SU-DHL-6 (cell line): Measurements from ENCODE around the gene FBXW4.

Source experiments
- H2AFZ ChIP-seq: fragments of 200-600 bp; sonication (generic); 2 replicates; pipeline ENCODE4 v1.6.1; 2014; ENCODE audit warnings: low read depth, mild to moderate bottlenecking, moderate library complexity, mixed read lengths, antibody characterized with exemption, low read length; ENCODE audit not compliant: severe bottlenecking
- H3F3A ChIP-seq: fragments of 200-600 bp; shearing (Covaris generic); 2 replicates; pipeline ENCODE4 v1.6.0; 2016; ENCODE audit warnings: antibody characterized with exemption, mild to moderate bottlenecking; ENCODE audit not compliant: insufficient read depth
- H3K27ac ChIP-seq: fragments of 200-600 bp; sonication (generic); 2 replicates; pipeline ENCODE4 v1.5.1; 2016; ENCODE audit warnings: low read depth, mild to moderate bottlenecking, low read length, moderate library complexity, mixed read lengths
- H3K27me3 ChIP-seq: fragments of 200-600 bp; sonication (generic), shearing (Covaris generic); 2 replicates; pipeline ENCODE4 v1.6.0; 2014; ENCODE audit warnings: mild to moderate bottlenecking, low read length
- H3K36me3 ChIP-seq: fragments of 200-600 bp; sonication (generic); 2 replicates; pipeline ENCODE4 v1.6.1; 2014; ENCODE audit warnings: mild to moderate bottlenecking, low read length, mixed read lengths
- H3K4me2 ChIP-seq: fragments of 300-600, 200-600 bp; shearing (Covaris generic), sonication (generic); 2 replicates; pipeline ENCODE4 v1.6.0; 2014; ENCODE audit warnings: low read length, low read depth, mild to moderate bottlenecking; ENCODE audit not compliant: poor library complexity, severe bottlenecking
- H3K4me3 ChIP-seq: fragments of 200-600 bp; sonication (generic); 2 replicates; pipeline ENCODE4 v1.5.1; 2014; ENCODE audit warnings: antibody characterized with exemption, low read length, mild to moderate bottlenecking, mixed read lengths; ENCODE audit not compliant: insufficient read depth, poor library complexity, severe bottlenecking
- H3K79me2 ChIP-seq: fragments of 200-600 bp; sonication (generic); 2 replicates; pipeline ENCODE4 v1.6.1; 2014; ENCODE audit warnings: mild to moderate bottlenecking, low read length, moderate library complexity; ENCODE audit not compliant: insufficient read depth
- H3K9ac ChIP-seq: fragments of 200-600 bp; sonication (generic); 2 replicates; pipeline ENCODE4 v1.7.0; 2014; ENCODE audit warnings: mild to moderate bottlenecking, low read length
- H3K9me2 ChIP-seq: fragments of 200-600 bp; sonication (generic); replicated peaks from 2 replicates; pipeline ENCODE4 v1.6.1; 2014; ENCODE audit warnings: low read length; ENCODE audit not compliant: insufficient read depth
- H3K9me3 ChIP-seq: fragments of 200-600 bp; sonication (generic); 2 replicates; pipeline ENCODE4 v1.6.1; 2014; ENCODE audit warnings: low read length, mixed read lengths; ENCODE audit not compliant: insufficient read depth
- H4K20me1 ChIP-seq: fragments of 200-600 bp; sonication (generic); 2 replicates; pipeline ENCODE4 v1.6.1; 2014; ENCODE audit warnings: low read depth, mild to moderate bottlenecking, antibody characterized with exemption, low read length, moderate library complexity, mixed read lengths
- CTCF ChIP-seq: fragments of 200-600 bp; sonication (generic); IDR thresholded peaks from one replicate; pipeline ENCODE4 v1.5.1; 2017; ENCODE audit warnings: antibody characterized with exemption, mild to moderate bottlenecking, low read length, moderate library complexity; ENCODE audit not compliant: insufficient read depth, poor library complexity, severe bottlenecking
- EZH2phosphoT487 ChIP-seq: fragments of 200-600 bp; sonication (generic), shearing (Covaris generic); conservative IDR thresholded peaks from 2 replicates; pipeline ENCODE4 v1.6.1; 2018; ENCODE audit warnings: mild to moderate bottlenecking, antibody characterized with exemption, low read length, moderate library complexity, mixed read lengths

Gene FBXW4

GRCh38 chr10:101568054-101568745 is 126.8 kb downstream of the FBXW4 start:
- H3K9ac ChIP-seq = no peak overlapping the region
- no peaks in the 10 kb centered on the region for H4K20me1 ChIP-seq
- H3K4me2 ChIP-seq = no peak overlapping the region
- H3K27me3 ChIP-seq = no peaks in the 10 kb centered on the region; the same call in 1 of the 2 replicates
- H3F3A ChIP-seq = no peaks in the 10 kb centered on the region
- no peak overlapping the region for H3K27ac ChIP-seq
- no peaks in the 10 kb centered on the region for H3K9me2 ChIP-seq
- H3K9me3 ChIP-seq = no peaks in the 10 kb centered on the region
- H3K79me2 ChIP-seq = no peaks in the 10 kb centered on the region
- H3K36me3 ChIP-seq = no peaks in the 10 kb centered on the region
- H3K4me3 ChIP-seq = no peak overlapping the region
- TF ChIP-seq CTCF (no peak), EZH2phosphoT487 (no peak)
- no peak overlapping the region for H2AFZ ChIP-seq

GRCh38 chr10:101567165-101568006 is 127.6 kb downstream of the FBXW4 start:
- no peak overlapping the region for H3K9ac ChIP-seq
- H3K4me2 ChIP-seq = no peak overlapping the region
- H3K27me3 ChIP-seq = no peaks in the 10 kb centered on the region; the same call in 1 of the 2 replicates

GRCh38 chr10:101566333-101567164 is 128.4 kb downstream of the FBXW4 start:
- H2AFZ ChIP-seq = no peak overlapping the region
- H3K9me3 ChIP-seq = no peaks in the 10 kb centered on the region
- H3K27me3 ChIP-seq = no peaks in the 10 kb centered on the region; the same call in 1 of the 2 replicates
- H3K27ac ChIP-seq = no peak overlapping the region
- no peak overlapping the region for H3K9ac ChIP-seq
- H4K20me1 ChIP-seq = no peaks in the 10 kb centered on the region
- H3K4me3 ChIP-seq = no peak overlapping the region
- no peaks in the 10 kb centered on the region for H3K36me3 ChIP-seq
- TF ChIP-seq EZH2phosphoT487 (no peak), CTCF (no peak)
- H3F3A ChIP-seq = no peaks in the 10 kb centered on the region
- H3K79me2 ChIP-seq = no peaks in the 10 kb centered on the region
- no peak overlapping the region for H3K4me2 ChIP-seq
- H3K9me2 ChIP-seq = no peaks in the 10 kb centered on the region

More at GRCh38 chr10:101567165-101568006, 127.6 kb downstream of the FBXW4 start:
- H4K20me1 ChIP-seq = no peaks in the 10 kb centered on the region
- no peak overlapping the region for H3K27ac ChIP-seq
- no peaks in the 10 kb centered on the region for H3K79me2 ChIP-seq
- no peaks in the 10 kb centered on the region for H3K9me2 ChIP-seq
- no peaks in the 10 kb centered on the region for H3K36me3 ChIP-seq
- TF ChIP-seq EZH2phosphoT487 (no peak), CTCF (no peak)
- H3K9me3 ChIP-seq = no peaks in the 10 kb centered on the region
- no peak overlapping the region for H3K4me3 ChIP-seq
- H2AFZ ChIP-seq = no peak overlapping the region
- no peaks in the 10 kb centered on the region for H3F3A ChIP-seq
